NCI-H2171 (cell line): ENCODE data around the gene CRELD2.

ENCODE experiments used
- DNase-seq: peaks from one replicate; lab custom pipeline; 2025; lab: John Stamatoyannopoulos, UW

Gene CRELD2

DNA sequence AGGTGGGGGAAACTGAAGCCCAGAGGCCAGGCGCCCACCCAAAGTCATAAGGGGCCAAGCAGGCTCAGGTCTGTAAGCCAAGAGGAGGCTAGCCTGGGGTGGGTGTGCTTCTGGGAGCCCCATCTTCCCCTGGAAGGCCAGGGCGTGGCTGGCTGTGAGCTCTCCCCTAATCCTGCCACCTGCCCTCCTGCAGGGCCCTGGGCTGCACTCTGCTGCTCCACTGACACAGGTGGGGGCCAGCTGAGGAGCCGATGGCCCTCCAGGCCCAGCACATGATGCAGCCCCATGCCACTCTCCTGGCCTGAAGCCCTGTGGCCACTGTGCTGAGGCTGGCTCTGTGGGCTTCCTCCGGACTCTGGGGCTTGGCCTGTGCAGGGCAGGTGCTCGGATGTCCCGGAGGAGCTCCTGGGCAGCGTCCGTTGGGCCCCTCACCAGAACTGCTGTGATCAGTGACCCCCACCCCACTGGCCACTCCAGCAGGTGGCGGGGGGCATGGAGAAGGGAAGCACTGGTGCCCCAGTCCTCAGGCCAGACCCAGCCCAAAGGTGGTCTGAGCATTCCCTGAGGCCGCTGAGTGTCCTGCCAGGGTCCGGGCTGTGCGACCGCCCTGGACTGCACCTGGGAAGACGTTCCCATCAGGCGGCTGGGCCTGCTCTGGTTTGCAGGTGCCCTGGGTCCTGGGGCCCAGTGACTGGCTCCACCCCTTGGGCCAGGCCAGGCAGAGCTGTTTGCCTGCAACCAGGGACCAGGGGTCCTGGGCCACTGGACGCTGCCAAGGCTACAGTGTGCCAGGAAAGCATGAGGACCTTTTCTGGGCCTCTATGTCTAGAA lies 50.6 kb downstream of the CRELD2 start:
- no peak for DNase-seq

GRCh38 chr22:49969751-49970527 lies 51.5 kb downstream of the CRELD2 start:
- DNase-seq, result no peak

GRCh38 chr22:49970528-49971231 lies 52.2 kb downstream of the CRELD2 start:
- peak; percentile 97 for DNase-seq

DNA sequence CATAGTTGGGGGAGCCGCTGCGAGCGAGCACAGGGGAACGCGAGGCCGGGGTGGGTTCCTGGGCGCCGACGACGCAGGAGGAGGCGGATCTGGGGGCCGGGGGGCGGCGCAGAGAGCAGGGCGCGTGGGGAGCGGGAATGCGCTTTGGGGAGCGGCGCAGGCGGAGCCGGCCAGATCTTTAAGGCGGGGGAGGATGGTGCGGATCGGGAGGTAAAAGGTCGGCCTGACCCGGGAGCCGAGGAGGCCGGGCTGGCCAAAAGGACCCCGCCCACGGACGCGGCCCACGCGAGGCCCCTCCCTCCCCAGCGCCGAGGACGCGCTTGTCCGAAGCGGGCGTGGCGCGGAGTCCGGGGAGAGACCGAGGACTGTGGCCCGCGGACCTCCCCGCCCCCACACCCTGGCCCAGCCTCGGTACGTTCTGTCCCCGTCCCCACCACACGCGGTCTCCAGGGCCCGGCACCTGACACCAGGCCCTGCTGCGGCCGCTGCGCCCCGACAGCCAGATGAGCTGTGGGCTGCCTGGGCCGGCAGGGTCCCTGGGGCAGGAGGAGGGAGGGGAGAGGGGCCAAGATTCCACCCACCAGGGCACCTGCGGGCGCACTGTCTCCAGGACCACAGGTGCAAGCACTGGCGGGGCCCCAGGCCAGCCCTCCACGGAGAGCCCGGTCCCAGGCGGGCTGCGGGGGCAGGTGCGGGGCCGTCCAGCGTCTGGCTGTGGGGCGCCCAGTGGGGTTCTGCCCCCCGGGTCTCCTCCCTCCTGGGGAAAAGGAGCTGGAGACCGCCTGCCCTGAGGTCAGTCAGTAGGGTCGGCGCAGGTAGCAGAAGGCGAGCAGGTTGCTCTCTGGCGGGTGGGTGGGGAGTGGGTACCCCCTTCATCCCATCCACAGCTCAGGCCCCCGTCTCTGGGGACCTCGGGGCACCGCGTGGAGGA lies 53.1 kb downstream of the CRELD2 start:
- DNase-seq, result no peak

DNA sequence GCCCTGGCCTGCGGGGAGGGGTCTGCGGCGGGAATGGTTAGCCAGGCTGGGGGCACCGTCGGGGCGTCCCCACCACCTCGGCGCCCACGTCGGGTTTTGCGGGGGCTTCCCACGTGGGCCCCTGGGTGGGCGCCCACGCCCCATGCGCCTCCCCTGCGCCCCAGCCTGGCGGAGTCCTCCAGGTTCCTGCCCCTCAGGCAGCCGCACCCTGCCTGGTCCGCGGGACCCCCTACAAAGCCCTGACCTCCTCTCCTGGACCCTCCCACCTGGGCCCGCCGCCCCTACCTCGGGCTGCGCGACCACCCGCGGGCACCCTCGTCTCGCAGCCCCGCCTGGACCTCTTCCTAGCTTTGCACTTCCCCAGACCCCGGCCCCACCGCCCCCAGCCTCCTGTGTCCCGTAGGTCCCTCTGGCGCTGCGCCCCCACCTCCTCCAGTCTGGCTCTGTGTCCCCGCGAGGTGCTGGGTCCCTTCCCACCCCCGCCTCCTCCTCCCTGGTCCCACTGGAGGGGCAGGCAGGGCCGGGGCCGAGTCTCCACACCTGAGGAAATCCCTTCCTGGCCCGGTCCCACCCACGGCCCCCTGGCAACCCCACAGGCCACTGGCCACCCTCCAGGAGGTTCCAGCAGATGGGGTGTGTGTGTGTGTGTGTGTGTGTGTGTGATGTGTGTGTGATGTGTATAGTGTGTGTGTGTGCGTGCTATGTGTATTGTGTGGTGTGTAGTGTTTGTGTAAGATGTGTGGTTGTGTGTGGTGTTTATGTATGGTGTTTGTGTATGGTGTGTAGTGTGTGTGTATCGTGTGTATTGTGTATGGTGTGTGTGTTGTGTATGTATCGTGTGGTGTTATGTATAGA lies 54.0 kb downstream of the CRELD2 start:
- DNase-seq, result no peak

DNA sequence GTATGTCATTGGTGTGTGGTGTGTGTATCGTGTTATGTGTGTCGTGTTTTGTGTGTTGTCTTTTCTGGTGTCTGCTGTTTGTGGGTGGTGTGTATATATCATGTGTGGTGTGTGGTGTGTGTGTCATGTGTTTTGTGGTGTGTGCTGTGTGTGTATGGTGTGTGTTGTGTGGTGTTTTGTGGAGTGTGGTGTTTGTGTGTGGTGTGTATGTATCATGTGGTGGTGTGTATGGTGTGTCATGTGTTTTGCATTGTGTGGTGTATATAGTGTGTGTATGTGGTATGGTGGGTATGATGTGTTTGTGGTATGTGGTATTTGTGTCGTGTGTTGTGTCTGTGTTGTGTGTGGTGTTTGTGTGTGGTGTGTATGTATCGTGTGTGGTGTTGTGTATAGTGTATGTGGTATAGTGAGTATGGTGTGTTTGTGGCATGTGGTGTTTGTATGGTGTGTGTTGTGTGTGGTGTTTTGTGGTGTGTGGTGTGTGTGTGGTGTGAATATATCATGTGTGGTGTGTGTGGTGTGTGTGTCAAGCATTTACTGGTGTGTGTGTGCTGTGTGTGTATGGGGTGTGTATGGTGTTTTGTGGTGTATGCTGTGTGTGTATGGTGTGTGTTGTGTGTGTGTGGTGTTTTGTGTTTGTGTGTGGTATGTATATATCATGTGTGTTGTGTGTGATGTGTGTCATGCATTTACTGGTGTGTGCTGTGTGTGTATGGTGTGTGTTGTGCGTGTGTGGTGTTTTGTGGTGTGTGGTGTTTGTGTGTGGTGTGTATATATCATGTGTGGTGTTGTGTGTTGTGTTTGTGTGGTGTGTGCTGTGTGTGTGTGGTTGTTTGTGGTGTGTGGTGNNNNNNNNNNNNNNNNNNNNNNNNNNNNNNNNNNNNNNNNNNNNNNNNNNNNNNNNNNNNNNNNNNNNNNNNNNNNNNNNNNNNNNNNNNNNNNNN lies 54.9 kb downstream of the CRELD2 start:
- no peak for DNase-seq

DNA sequence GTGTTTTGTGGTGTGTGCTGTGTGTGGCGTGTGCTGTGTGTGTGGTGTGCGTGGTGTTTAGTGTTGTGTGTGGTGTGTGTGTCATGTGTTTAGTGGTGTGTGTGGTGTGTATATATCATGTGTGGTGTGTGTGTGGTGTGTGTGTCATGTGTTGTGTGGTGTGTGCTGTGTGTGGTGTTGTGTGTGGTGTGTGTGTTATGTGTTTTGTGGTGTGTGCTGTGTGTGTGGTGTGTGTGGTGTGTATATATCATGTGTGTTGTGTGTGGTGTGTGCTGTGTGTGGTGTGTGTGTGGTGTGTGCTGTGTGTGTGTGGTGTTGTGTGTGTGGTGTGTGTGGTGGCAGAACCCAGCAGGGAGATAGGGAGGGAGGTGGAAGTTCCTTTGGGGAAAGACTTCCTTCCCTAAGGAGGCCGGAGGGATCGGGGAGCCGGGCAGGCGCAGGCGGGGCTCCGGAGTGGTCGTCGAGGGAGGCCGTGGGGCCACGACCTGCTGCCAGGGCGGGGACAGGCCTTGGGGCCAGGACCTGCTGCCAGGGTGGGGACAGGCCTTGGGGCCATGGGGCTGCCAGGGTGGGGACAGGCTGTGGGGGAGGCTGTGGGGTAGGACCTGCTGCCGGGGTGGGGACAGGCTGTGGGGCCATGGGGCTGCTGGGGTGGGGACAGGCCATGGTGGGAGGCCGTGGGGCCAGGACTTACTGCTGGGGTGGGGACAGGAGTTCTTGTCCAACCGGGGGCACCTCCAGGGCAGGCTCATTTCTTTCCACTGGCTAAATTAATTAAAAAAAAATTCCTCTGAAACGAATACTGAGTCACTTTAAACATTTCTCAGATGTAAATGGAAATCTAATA lies 57.3 kb downstream of the CRELD2 start:
- no peak for DNase-seq

- DNase-seq, result no peak
Observed at GRCh38 chr22:49976439-49977175, 58.2 kb downstream of the CRELD2 start.
